ENCODE data around the gene MTHFR. TPM values are rescaled to one million over a fixed set of nuclear protein-coding genes. Genes with fewer than 3 reads are reported as not detected.

The MTHFR gene
- polyA plus RNA-seq, 1 of the 3 experiments (the other 2 are of a cell fraction): 5.3 TPM

GRCh38 chr1:11789126-11790067, 16.4 kb downstream of the MTHFR start:
- no peak overlapping the region for H3K27ac ChIP-seq (ENCODE audit: low read depth in 2 of 2, low read length in 1 of 2)
- WGBS (ENCODE audit: low lambda C conversion rate): 71% methylated on average over 10 of the region's 13 CpGs

GRCh38 chr1:11788549-11789053, 17.2 kb downstream of the MTHFR start:
- no peaks in the 10 kb centered on the region for H3K9me3 ChIP-seq
- H3K27me3 ChIP-seq (ENCODE audit: insufficient read depth): no peaks in the 10 kb centered on the region
- no peak overlapping the region for H3K9ac ChIP-seq
- CTCF ChIA-PET: interaction anchor here (1.3 kb wide), 1 partner anchor 751 kb away, joined by 3 read pairs; no protein-coding TSS in a partner anchor
- no peak for DNase-seq
- 91% methylated on average over 6 of the region's 14 CpGs for WGBS (ENCODE audit: low lambda C conversion rate)
- H3K4me2 ChIP-seq: no peak overlapping the region
- POLR2A ChIA-PET: interaction anchor here (2.1 kb wide), 1 partner anchor 14 kb away, joined by 8 read pairs; no protein-coding TSS in a partner anchor
- H3K36me3 ChIP-seq (replicated peaks in 1 of 2; ENCODE audit: control insufficient read depth in 1 of 2, insufficient read depth in 2 of 2, low read length in 1 of 2): peaks cover 0 to 3% of the 10 kb centered on the region in 2 experiments
- no peaks in the 10 kb centered on the region for H3K79me2 ChIP-seq (ENCODE audit: insufficient read depth)
- no peak overlapping the region for H2AFZ ChIP-seq (ENCODE audit: low read depth)
- H3K27ac ChIP-seq (ENCODE audit: low read depth in 2 of 2, low read length in 1 of 2): no peak overlapping the region
- no peaks in the 10 kb centered on the region for H4K20me1 ChIP-seq (ENCODE audit: insufficient read depth)
- peaks cover 4% of the 10 kb centered on the region for H3F3A ChIP-seq (replicated peaks; ENCODE audit: insufficient read depth)
- H3K4me3 ChIP-seq (ENCODE audit: low read depth in 2 of 2, low read length in 1 of 2): no peak overlapping the region
- H3K4me1 ChIP-seq (ENCODE audit: control insufficient read depth in 1 of 2, insufficient read depth in 2 of 2, low read depth in 1 of 2, low read length in 1 of 2): peaks cover 0 to 18% of the 10 kb centered on the region in 2 experiments; a peak in 1 of 4 replicates
- no peaks in the 10 kb centered on the region for H3K9me2 ChIP-seq
- TF ChIP-seq JUND (IDR thresholded peaks at IDR 0.05) (no peak), USF1 (IDR thresholded peaks at IDR 0.05; ENCODE audit: borderline replicate concordance, low read depth) (no peak), MXI1 (IDR thresholded peaks at IDR 0.05; ENCODE audit: low read depth, low read length) (no peak), FOXJ3 (CRISPR knock-in tag; IDR thresholded peaks at IDR 0.05) (no peak), SIN3A (IDR thresholded peaks at IDR 0.05; ENCODE audit: borderline replicate concordance, low read depth, low read length) (no peak), PBX3 (IDR thresholded peaks at IDR 0.05) (no peak), MAX (IDR thresholded peaks at IDR 0.05; ENCODE audit: low read depth) (no peak), SMC3 (IDR thresholded peaks at IDR 0.05; ENCODE audit: low read depth, low read length) (no peak), RAD21 (IDR thresholded peaks at IDR 0.05; ENCODE audit: low read length) (no peak), ZBTB33 (IDR thresholded peaks at IDR 0.05; ENCODE audit: borderline replicate concordance, low read depth) (no peak), CHD2 (IDR thresholded peaks at IDR 0.05; ENCODE audit: low read length, partially characterized antibody) (no peak), USF2 (IDR thresholded peaks at IDR 0.05; ENCODE audit: borderline replicate concordance, low read depth, low read length) (no peak), ELF1 (IDR thresholded peaks at IDR 0.05) (no peak), EZH2phosphoT487 (IDR thresholded peaks at IDR 0.05; ENCODE audit: borderline replicate concordance, low read depth) (no peak)

More at GRCh38 chr1:11789126-11790067, 16.4 kb downstream of the MTHFR start:
- TF ChIP-seq PBX3 (IDR thresholded peaks at IDR 0.05) (no peak), CHD2 (IDR thresholded peaks at IDR 0.05; ENCODE audit: low read length, partially characterized antibody) (no peak)
- DNase-seq: no peak
- no peak overlapping the region for H3K9ac ChIP-seq
- no peaks in the 10 kb centered on the region for H3K9me2 ChIP-seq
- H4K20me1 ChIP-seq (ENCODE audit: insufficient read depth): no peaks in the 10 kb centered on the region
- H2AFZ ChIP-seq (ENCODE audit: low read depth): no peak overlapping the region
- H3K4me3 ChIP-seq (ENCODE audit: low read depth in 2 of 2, low read length in 1 of 2): no peak overlapping the region
- no peaks in the 10 kb centered on the region for H3K79me2 ChIP-seq (ENCODE audit: insufficient read depth)
- peaks cover 0 to 9% of the 10 kb centered on the region in 2 experiments for H3K36me3 ChIP-seq (replicated peaks in 1 of 2; ENCODE audit: control insufficient read depth in 1 of 2, insufficient read depth in 2 of 2, low read length in 1 of 2)
- H3K27me3 ChIP-seq (ENCODE audit: insufficient read depth): no peaks in the 10 kb centered on the region
- peaks cover 4% of the 10 kb centered on the region for H3F3A ChIP-seq (replicated peaks; ENCODE audit: insufficient read depth)
- H3K4me1 ChIP-seq (ENCODE audit: control insufficient read depth in 1 of 2, insufficient read depth in 2 of 2, low read depth in 1 of 2, low read length in 1 of 2): peaks cover 0 to 17% of the 10 kb centered on the region in 2 experiments; a peak in 1 of 4 replicates
- no peaks in the 10 kb centered on the region for H3K9me3 ChIP-seq
- CTCF ChIA-PET: interaction anchor here (0.8 to 1.3 kb wide), 3 partner anchors 10 to 751 kb away, joined by 3 read pairs; no protein-coding TSS in a partner anchor
- no peak overlapping the region for H3K4me2 ChIP-seq
- POLR2A ChIA-PET: interaction anchor here (2.1 kb wide), 1 partner anchor 14 kb away, joined by 8 read pairs; no protein-coding TSS in a partner anchor

All from SK-N-SH (cell line).